CD4-positive, alpha-beta memory T cell (primary cell): ENCODE measurements around the gene VAT1L. TPM values are rescaled to one million over a fixed set of nuclear protein-coding genes. Genes with fewer than 3 reads are reported as not detected.

Source experiments
- CTCF ChIA-PET: fragments of 350-600 bp; sonication (Branson Sonifier 250); formaldehyde crosslinking; loops from one replicate; lab custom pipeline; 2021; ENCODE audit warnings: inconsistent platforms; ENCODE audit not compliant: partially characterized antibody; lab: Charles Lee
- POLR2A ChIA-PET: fragments of 350-600 bp; sonication (Branson Sonifier 250); formaldehyde crosslinking; loops from one replicate; lab custom pipeline; 2021; ENCODE audit not compliant: partially characterized antibody; lab: Charles Lee
- DNase-seq, 5 donors: peaks; one replicate each; pipeline versions ENCODE4 v3.0.0 to v3.0.0-alpha.2; 2020 to 2022; ENCODE audit warnings: mixed read lengths in 1 of 5
- H3K27ac ChIP-seq: one replicate; pipeline ENCODE4 v1.7.0; 2013; ENCODE audit warnings: low read depth, low read length
- H3K27me3 ChIP-seq: 2 replicates; pipeline ENCODE4 v1.7.0; 2013; ENCODE audit warnings: mild to moderate bottlenecking, low read length, moderate library complexity; ENCODE audit not compliant: insufficient read depth
- H3K36me3 ChIP-seq: 2 replicates; pipeline ENCODE4 v1.7.0; 2013; ENCODE audit warnings: mild to moderate bottlenecking, low read length, moderate library complexity; ENCODE audit not compliant: insufficient read depth
- H3K4me1 ChIP-seq: 2 replicates; pipeline ENCODE4 v1.7.0; 2013; ENCODE audit warnings: mild to moderate bottlenecking, low read length, moderate library complexity; ENCODE audit not compliant: insufficient read depth
- H3K4me3 ChIP-seq, 2 donors: one replicate each; pipeline ENCODE4 v1.7.0; 2013; ENCODE audit warnings: low read length in 2 of 2, mild to moderate bottlenecking in 1 of 2
- H3K9me3 ChIP-seq, 2 donors: one replicate each; pipeline ENCODE4 v1.7.0; 2013; ENCODE audit warnings: low read length in 2 of 2, control low read depth in 1 of 2; ENCODE audit not compliant: control insufficient read depth in 1 of 2
- H3K27ac Mint-ChIP-seq, 7 donors: one replicate each; pipeline ENCODE4 v1.8.0; 2020 to 2021; ENCODE audit warnings: mixed read lengths in 7 of 7, mild to moderate bottlenecking in 6 of 7, inconsistent platforms in 3 of 7, moderate library complexity in 3 of 7
- H3K27me3 Mint-ChIP-seq, 2 donors: one replicate each; pipeline ENCODE4 v1.8.0; 2020 to 2021; ENCODE audit warnings: mixed read lengths in 2 of 2
- H3K36me3 Mint-ChIP-seq, 2 donors: one replicate each; pipeline ENCODE4 v1.8.0; 2020 to 2021; ENCODE audit warnings: mixed read lengths in 2 of 2, inconsistent platforms in 1 of 2, mild to moderate bottlenecking in 1 of 2
- H3K4me1 Mint-ChIP-seq, 4 donors: one replicate each; pipeline ENCODE4 v1.8.0; 2020 to 2021; ENCODE audit warnings: mixed read lengths in 4 of 4, mild to moderate bottlenecking in 1 of 4
- H3K4me3 Mint-ChIP-seq, 8 donors: one replicate each; pipeline ENCODE4 v1.8.0; 2020 to 2021; ENCODE audit warnings: mixed read lengths in 8 of 8, mild to moderate bottlenecking in 7 of 8, moderate library complexity in 6 of 8, inconsistent platforms in 3 of 8
- H3K9me3 Mint-ChIP-seq, 8 donors: one replicate each; pipeline ENCODE4 v1.8.0; 2020 to 2021; ENCODE audit warnings: mixed read lengths in 8 of 8, mild to moderate bottlenecking in 5 of 8, inconsistent platforms in 3 of 8, moderate library complexity in 1 of 8
- intact Hi-C: fragments of 100-400 bp; cut with micrococcal nuclease; formaldehyde crosslinking; loops from one replicate; pipeline ENCODE4 v1.15.1; 2023
- polyA plus RNA-seq, 2 donors: library from polyadenylated mRNA; unstranded; fragments of 300-500 nt; fragmentation: Illumina TruSeq; gene quantifications; one replicate each; pipeline ENCODE4 v1.2.3, GENCODE V29; 2021
- total RNA-seq, 2 experiments: library from RNA; stranded (reverse); gene quantifications; one replicate each; pipeline ENCODE4 v1.2.3, GENCODE V29; 2021

Gene VAT1L
- total and polyA plus RNA-seq, 4 experiments from 2014 or later = not detected

- no peaks in the 10 kb centered on the region for H3K27me3 ChIP-seq
- Mint-ChIP-seq H3K4me1 (peaks cover 0 to 5% (median 1%) of the 10 kb centered on the region in 4 donors), H3K4me3 (no peak overlapping the region), H3K27me3 (peaks cover 4 to 5% of the 10 kb centered on the region in 2 donors), H3K9me3 (peaks cover 0 to 2% (median 0%) of the 10 kb centered on the region in 8 donors), H3K27ac (no peak overlapping the region), H3K36me3 (no peaks in the 10 kb centered on the region)
- H3K4me1 ChIP-seq = no peaks in the 10 kb centered on the region
- H3K27ac ChIP-seq = no peak overlapping the region
- ChIA-PET POLR2A (no interaction called here), CTCF (no interaction called here)
- H3K4me3 ChIP-seq = no peak overlapping the region
- H3K36me3 ChIP-seq = no peaks in the 10 kb centered on the region
- DNase-seq = no peak
- intact Hi-C loops = no loop called here
- H3K9me3 ChIP-seq = no peaks in the 10 kb centered on the region
Observed at GRCh38 chr16:78005881-78006280, 217.5 kb downstream of the VAT1L start.

GRCh38 chr16:78007121-78007520 is 218.8 kb downstream of the VAT1L start:
- H3K36me3 Mint-ChIP-seq = no peaks in the 10 kb centered on the region
- peaks cover 8 to 13% of the 10 kb centered on the region in 2 donors for H3K27me3 Mint-ChIP-seq
- Histone ChIP-seq H3K36me3 (no peaks in the 10 kb centered on the region), H3K4me3 (no peak overlapping the region), H3K4me1 (no peaks in the 10 kb centered on the region), H3K27ac (no peak overlapping the region), H3K27me3 (no peaks in the 10 kb centered on the region), H3K9me3 (no peaks in the 10 kb centered on the region)
- DNase-seq = no peak
- POLR2A ChIA-PET = no interaction called here
- peaks cover 0 to 5% (median 1%) of the 10 kb centered on the region in 4 donors for H3K4me1 Mint-ChIP-seq
- CTCF ChIA-PET = no interaction called here
- no peak overlapping the region for H3K4me3 Mint-ChIP-seq
- peaks cover 0 to 2% (median 0%) of the 10 kb centered on the region in 8 donors for H3K9me3 Mint-ChIP-seq
- intact Hi-C loops = no loop called here
- peak overlapping the region in 1 of 7 donors; percentile 69 for H3K27ac Mint-ChIP-seq

- no peak for DNase-seq
- Mint-ChIP-seq H3K27ac (no peak within 1 kb of the TSS), H3K4me1 (no peaks in the 10 kb centered on the region), H3K4me3 (no peak within 1 kb of the TSS), H3K9me3 (peaks cover 0 to 1% (median 0%) of the 10 kb centered on the region in 8 donors), H3K27me3 (peaks cover 3 to 4% of the 10 kb centered on the region in 2 donors), H3K36me3 (no peaks in the 10 kb centered on the region)
- Histone ChIP-seq H3K36me3 (no peaks in the 10 kb centered on the region), H3K27ac (no peak within 1 kb of the TSS), H3K9me3 (no peaks in the 10 kb centered on the region), H3K4me3 (no peak within 1 kb of the TSS), H3K27me3 (no peaks in the 10 kb centered on the region), H3K4me1 (no peaks in the 10 kb centered on the region)
- POLR2A ChIA-PET = no interaction called here
- CTCF ChIA-PET = no interaction called here
- intact Hi-C loops = no loop called here
Observed at GRCh38 chr16:78022347-78023060, 234.1 kb downstream of the VAT1L start, which contains the start of gene CLEC3A. Gene CLEC3A (plus strand): TSS chr16:78022548. CDS start chr16:78022627, 79 bp downstream.

- no peaks in the 10 kb centered on the region for H3K36me3 ChIP-seq
- H3K27me3 ChIP-seq = no peaks in the 10 kb centered on the region
- no peak for DNase-seq
- Mint-ChIP-seq H3K9me3 (peaks cover 0 to 1% (median 0%) of the 10 kb centered on the region in 8 donors), H3K4me3 (no peak overlapping the region), H3K27me3 (peaks cover 3 to 4% of the 10 kb centered on the region in 2 donors), H3K27ac (no peak overlapping the region), H3K4me1 (no peaks in the 10 kb centered on the region), H3K36me3 (no peaks in the 10 kb centered on the region)
- no peak overlapping the region for H3K4me3 ChIP-seq
- CTCF ChIA-PET = no interaction called here
- no peak overlapping the region for H3K27ac ChIP-seq
- no peaks in the 10 kb centered on the region for H3K9me3 ChIP-seq
- POLR2A ChIA-PET = no interaction called here
- intact Hi-C loops = no loop called here
- no peaks in the 10 kb centered on the region for H3K4me1 ChIP-seq
Observed at GRCh38 chr16:78024159-78024558, 235.8 kb downstream of the VAT1L start.

GRCh38 chr16:78025631-78026030 is 237.3 kb downstream of the VAT1L start:
- CTCF ChIA-PET = interaction anchor here (1.0 to 3.7 kb wide), 2 partner anchors 22 to 441 kb away, joined by 3 to 19 read pairs; no protein-coding TSS in a partner anchor

GRCh38 chr16:78028018-78028417 is 239.7 kb downstream of the VAT1L start:
- ChIA-PET CTCF (interaction anchor here (3.7 kb wide), 1 partner anchor 25 kb away, joined by 19 read pairs; no protein-coding TSS in a partner anchor), POLR2A (no interaction called here)
- H3K27ac ChIP-seq = no peak overlapping the region
- DNase-seq = no peak
- Mint-ChIP-seq H3K9me3 (no peaks in the 10 kb centered on the region), H3K36me3 (no peaks in the 10 kb centered on the region), H3K4me1 (no peaks in the 10 kb centered on the region), H3K27me3 (peaks cover 3 to 5% of the 10 kb centered on the region in 2 donors), H3K4me3 (no peak overlapping the region), H3K27ac (no peak overlapping the region)
- no peaks in the 10 kb centered on the region for H3K9me3 ChIP-seq
- no peaks in the 10 kb centered on the region for H3K36me3 ChIP-seq
- no peak overlapping the region for H3K4me3 ChIP-seq
- intact Hi-C loops = no loop called here
- H3K4me1 ChIP-seq = no peaks in the 10 kb centered on the region
- no peaks in the 10 kb centered on the region for H3K27me3 ChIP-seq

More at GRCh38 chr16:78025631-78026030, 237.3 kb downstream of the VAT1L start:
- intact Hi-C loops = no loop called here
- POLR2A ChIA-PET = no interaction called here
- no peaks in the 10 kb centered on the region for H3K4me1 ChIP-seq
- no peak overlapping the region for H3K27ac ChIP-seq
- DNase-seq = no peak
- no peaks in the 10 kb centered on the region for H3K36me3 Mint-ChIP-seq
- H3K27me3 Mint-ChIP-seq = peaks cover 3 to 5% of the 10 kb centered on the region in 2 donors
- H3K36me3 ChIP-seq = no peaks in the 10 kb centered on the region
- H3K4me3 Mint-ChIP-seq = no peak overlapping the region
- H3K27ac Mint-ChIP-seq = no peak overlapping the region
- H3K27me3 ChIP-seq = no peaks in the 10 kb centered on the region
- H3K4me1 Mint-ChIP-seq = no peaks in the 10 kb centered on the region
- H3K9me3 Mint-ChIP-seq = no peaks in the 10 kb centered on the region
- no peaks in the 10 kb centered on the region for H3K9me3 ChIP-seq
- no peak overlapping the region for H3K4me3 ChIP-seq
